Osteocyte (in vitro differentiated cells): ENCODE measurements around the gene LPO. TPM values are rescaled to one million over a fixed set of nuclear protein-coding genes. Genes with fewer than 3 reads are reported as not detected.

ENCODE experiments used
- DNase-seq: peaks from one replicate; pipeline ENCODE4 v3.0.0; 2021; ENCODE audit warnings: mixed read lengths; ENCODE audit not compliant: unreplicated experiment; ENCODE audit errors: extremely low spot score
- H3K27ac Mint-ChIP-seq: one replicate; pipeline ENCODE4 v1.8.0; 2021; ENCODE audit warnings: mild to moderate bottlenecking, mixed read lengths; ENCODE audit not compliant: unreplicated experiment
- H3K27me3 Mint-ChIP-seq: one replicate; pipeline ENCODE4 v1.8.0; 2021; ENCODE audit warnings: mixed read lengths; ENCODE audit not compliant: unreplicated experiment
- H3K36me3 Mint-ChIP-seq: one replicate; pipeline ENCODE4 v1.8.0; 2021; ENCODE audit warnings: mixed read lengths; ENCODE audit not compliant: unreplicated experiment
- H3K4me1 Mint-ChIP-seq: one replicate; pipeline ENCODE4 v1.8.0; 2021; ENCODE audit warnings: mixed read lengths; ENCODE audit not compliant: unreplicated experiment
- H3K4me3 Mint-ChIP-seq: one replicate; pipeline ENCODE4 v1.8.0; 2021; ENCODE audit warnings: mild to moderate bottlenecking, moderate library complexity, mixed read lengths; ENCODE audit not compliant: unreplicated experiment
- H3K9me3 Mint-ChIP-seq: one replicate; pipeline ENCODE4 v1.8.0; 2021; ENCODE audit warnings: mixed read lengths; ENCODE audit not compliant: unreplicated experiment
- total RNA-seq: library from RNA; stranded (reverse); gene quantifications from 2 replicates; pipeline ENCODE4 v1.2.1, GENCODE V29; 2021
- TF ChIP-seq, protein P1 (sequence below): fragments of 200-600 bp; sonication (generic); IDR thresholded peaks from 2 replicates; pipeline ENCODE4 v1.5.0; 2021; ENCODE audit warnings: antibody characterized with exemption, mild to moderate bottlenecking, moderate library complexity

LPO gene
- total RNA-seq, 1 donor from 2014 or later: not detected

DNA sequence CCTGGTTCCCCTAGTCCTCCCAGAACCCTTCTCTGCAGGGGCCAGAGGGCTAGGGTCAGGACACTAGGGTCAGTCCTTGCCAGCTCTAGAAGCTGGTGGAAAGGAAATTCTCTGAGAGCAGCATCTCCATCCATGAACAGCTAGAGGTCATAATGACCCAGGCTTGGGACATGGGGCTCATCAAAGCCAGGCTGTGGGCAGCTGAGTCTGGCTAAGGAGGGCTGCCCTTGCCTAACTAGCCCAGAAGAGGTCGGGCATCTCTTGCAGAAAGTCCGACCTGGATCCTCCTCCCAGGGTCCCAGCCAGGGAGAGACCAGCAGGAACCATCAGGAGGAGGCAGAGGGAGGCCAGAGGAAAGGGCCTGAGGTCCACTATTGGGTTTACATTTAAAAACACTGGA, 38.0 kb downstream of the LPO start:
- peak; percentile 64 for DNase-seq
- H3K27ac Mint-ChIP-seq: no peak overlapping the region
- TF ChIP-seq, protein P1, sequence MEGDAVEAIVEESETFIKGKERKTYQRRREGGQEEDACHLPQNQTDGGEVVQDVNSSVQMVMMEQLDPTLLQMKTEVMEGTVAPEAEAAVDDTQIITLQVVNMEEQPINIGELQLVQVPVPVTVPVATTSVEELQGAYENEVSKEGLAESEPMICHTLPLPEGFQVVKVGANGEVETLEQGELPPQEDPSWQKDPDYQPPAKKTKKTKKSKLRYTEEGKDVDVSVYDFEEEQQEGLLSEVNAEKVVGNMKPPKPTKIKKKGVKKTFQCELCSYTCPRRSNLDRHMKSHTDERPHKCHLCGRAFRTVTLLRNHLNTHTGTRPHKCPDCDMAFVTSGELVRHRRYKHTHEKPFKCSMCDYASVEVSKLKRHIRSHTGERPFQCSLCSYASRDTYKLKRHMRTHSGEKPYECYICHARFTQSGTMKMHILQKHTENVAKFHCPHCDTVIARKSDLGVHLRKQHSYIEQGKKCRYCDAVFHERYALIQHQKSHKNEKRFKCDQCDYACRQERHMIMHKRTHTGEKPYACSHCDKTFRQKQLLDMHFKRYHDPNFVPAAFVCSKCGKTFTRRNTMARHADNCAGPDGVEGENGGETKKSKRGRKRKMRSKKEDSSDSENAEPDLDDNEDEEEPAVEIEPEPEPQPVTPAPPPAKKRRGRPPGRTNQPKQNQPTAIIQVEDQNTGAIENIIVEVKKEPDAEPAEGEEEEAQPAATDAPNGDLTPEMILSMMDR: no peak
- H3K36me3 Mint-ChIP-seq: no peaks in the 10 kb centered on the region
- no peak overlapping the region for H3K4me3 Mint-ChIP-seq
- no peaks in the 10 kb centered on the region for H3K27me3 Mint-ChIP-seq
- H3K4me1 Mint-ChIP-seq: no peaks in the 10 kb centered on the region
- H3K9me3 Mint-ChIP-seq: no peaks in the 10 kb centered on the region

DNA sequence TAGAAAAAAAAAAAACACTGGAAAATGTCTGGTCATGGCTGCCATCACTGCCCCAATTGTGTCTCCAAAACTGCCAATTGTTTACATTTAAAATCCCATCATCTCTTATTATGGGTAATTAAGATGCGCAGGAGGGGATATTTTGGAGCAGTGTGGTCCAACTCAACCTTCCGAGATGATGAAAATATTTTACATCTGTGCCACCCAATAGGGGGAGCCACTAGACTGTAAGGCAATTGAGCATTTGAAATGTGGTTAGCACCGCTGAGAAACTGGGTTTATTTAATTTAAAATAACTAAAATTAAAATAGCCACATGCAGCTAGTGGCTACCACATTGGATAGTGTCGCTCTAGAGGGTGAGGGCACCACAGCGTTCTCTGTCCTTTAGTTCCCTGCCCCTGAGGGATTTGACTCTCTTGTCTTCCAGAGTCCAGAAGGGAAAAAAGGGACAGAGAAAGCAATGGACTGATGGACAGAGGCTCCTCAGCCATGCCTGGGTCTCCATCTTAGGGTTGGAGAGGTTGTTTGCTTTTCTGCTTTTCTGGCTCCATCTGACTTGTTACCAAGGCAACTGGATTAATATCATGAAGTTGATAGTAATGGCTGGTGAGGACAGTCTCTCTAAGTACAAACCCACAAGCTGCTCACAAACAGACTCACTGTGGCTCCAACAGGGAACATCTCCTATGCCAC, 38.9 kb downstream of the LPO start:
- H3K27ac Mint-ChIP-seq: no peak overlapping the region
- H3K36me3 Mint-ChIP-seq: no peaks in the 10 kb centered on the region
- no peaks in the 10 kb centered on the region for H3K27me3 Mint-ChIP-seq
- H3K9me3 Mint-ChIP-seq: no peaks in the 10 kb centered on the region
- TF ChIP-seq, protein P1: peak; percentile 31
- H3K4me1 Mint-ChIP-seq: no peaks in the 10 kb centered on the region
- no peak overlapping the region for H3K4me3 Mint-ChIP-seq
- DNase-seq: peak; percentile 27

DNA sequence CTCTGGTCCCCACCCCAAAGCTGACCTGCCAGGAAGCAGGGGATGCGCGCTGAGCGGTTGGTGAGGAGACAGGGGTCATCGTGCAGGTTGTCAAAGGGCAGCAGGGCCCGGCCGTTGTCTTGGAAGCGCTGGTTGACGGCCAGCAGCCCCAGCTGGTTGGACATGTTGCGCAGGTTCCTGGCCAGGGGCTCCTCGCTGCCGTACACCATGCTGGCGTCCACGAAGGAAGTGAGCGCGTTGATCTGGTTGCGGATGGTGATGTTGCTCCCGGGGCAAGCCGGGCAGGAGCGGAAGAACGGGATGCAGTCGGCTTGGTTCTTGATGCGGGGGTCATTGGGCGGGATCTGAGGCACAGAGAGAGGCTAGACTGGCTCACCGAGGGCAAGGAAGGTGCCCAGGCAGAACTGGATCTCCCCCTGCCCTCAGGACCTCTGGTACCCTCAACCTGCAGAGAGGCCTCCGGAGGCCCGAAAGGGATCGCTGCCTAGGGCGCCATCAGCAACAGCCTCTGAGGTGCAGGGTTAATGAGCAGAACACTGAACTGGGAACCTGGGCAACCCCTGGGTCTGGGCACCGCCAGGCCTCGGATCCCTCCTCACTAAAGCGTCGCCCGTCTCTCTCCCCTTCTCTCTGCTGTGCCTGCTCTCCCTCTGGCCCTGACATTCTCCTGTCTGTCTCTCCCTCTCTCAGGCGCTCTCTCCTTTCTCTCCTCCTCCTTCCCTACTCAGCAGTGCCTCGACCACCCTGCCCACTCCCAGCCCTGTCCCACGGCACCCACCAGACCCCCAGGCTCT, 39.6 kb downstream of the LPO start:
- no peaks in the 10 kb centered on the region for H3K36me3 Mint-ChIP-seq
- H3K27ac Mint-ChIP-seq: no peak overlapping the region
- H3K9me3 Mint-ChIP-seq: no peaks in the 10 kb centered on the region
- no peaks in the 10 kb centered on the region for H3K27me3 Mint-ChIP-seq
- no peak overlapping the region for H3K4me3 Mint-ChIP-seq
- TF ChIP-seq, protein P1: no peak
- no peaks in the 10 kb centered on the region for H3K4me1 Mint-ChIP-seq
- peak; percentile 83 for DNase-seq

DNA sequence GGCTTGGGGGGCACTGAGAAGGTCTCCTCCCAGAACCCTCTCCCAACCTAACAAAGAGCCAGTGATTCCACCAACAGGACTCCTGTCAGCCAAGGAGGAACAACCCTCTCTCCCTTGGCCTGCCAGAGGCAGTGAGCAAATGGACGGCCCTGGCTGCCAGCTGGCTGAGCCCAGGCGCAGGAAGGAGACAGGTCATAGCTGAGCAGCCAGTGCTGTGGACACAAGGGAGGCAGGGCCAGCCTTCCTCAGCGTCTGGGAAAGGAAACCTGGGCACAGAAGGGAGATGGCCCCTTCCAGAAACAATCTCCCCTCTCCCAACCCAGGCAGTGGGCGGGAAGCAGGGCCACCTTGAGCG, 40.3 kb downstream of the LPO start:
- peak; percentile 83 for DNase-seq
- Mint-ChIP-seq H3K4me1 (no peaks in the 10 kb centered on the region), H3K9me3 (no peaks in the 10 kb centered on the region), H3K4me3 (no peak overlapping the region), H3K36me3 (no peaks in the 10 kb centered on the region), H3K27me3 (no peaks in the 10 kb centered on the region), H3K27ac (no peak overlapping the region)
- TF ChIP-seq, protein P1: no peak

DNA sequence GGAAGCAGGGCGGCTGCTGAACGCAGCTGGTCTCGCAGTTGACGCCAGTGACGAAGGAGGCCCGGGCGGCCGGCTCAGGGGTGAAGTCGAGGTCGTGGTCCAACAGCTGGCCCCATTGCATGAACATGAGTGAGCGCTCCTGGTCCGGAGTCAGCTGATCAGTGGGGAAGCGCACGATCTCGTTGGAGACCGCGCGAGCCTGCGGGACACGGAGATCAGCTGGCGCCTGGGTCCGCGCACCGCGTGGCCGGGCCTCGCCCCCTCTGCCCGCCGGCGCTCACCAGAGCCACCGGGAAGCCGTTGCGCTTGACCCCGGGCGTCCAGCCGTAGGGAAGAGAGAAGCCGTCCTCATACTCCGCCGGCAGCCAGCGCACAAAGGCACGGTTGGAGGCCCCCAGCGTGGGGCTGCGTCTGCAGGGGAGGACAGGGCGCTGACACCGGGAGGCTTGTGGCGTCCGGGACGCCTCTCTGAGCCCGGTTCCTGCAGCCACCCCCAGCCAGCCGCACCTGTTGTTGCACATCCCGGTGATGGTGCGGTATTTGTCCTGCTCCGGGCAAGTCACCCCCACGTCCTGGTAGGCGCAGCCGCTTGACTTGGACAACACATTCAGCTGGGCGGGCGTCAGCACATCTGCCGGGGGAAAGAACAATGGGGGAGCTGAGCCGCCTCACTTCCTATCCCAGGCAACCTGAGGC, 40.8 kb downstream of the LPO start:
- no peak overlapping the region for H3K4me3 Mint-ChIP-seq
- peak; percentile 81 for DNase-seq
- no peaks in the 10 kb centered on the region for H3K4me1 Mint-ChIP-seq
- TF ChIP-seq, protein P1: no peak
- no peaks in the 10 kb centered on the region for H3K9me3 Mint-ChIP-seq
- H3K27ac Mint-ChIP-seq: no peak overlapping the region
- no peaks in the 10 kb centered on the region for H3K27me3 Mint-ChIP-seq
- no peaks in the 10 kb centered on the region for H3K36me3 Mint-ChIP-seq
